Natural killer cell (primary cell): ENCODE data around the gene APPL2. TPM values are rescaled to one million over a fixed set of nuclear protein-coding genes. Genes with fewer than 3 reads are reported as not detected.
"Not testable (repeated sequence)": the region's sequence is repeated elsewhere in the genome, so short reads cannot be mapped to it uniquely, and the experiment has no call there.

Experiments used
- ATAC-seq, 3 donors: fragments of 150-1000 bp in 2 of 3; fragments of 200-7000 bp in 1 of 3; cut with Tn5 transposase; 1 replicate in 1 of 3; 2 replicates in 2 of 3; pipeline ENCODE4 v1.10.0; 2021; ENCODE audit warnings: mild to moderate bottlenecking in 2 of 3, moderate library complexity in 2 of 3
- DNase-seq, 2 donors: peaks; one replicate each; pipeline versions ENCODE4 v3.0.0 to v3.0.0-alpha.2; 2013 to 2021; ENCODE audit warnings: mixed read lengths in 1 of 2
- H3K27ac ChIP-seq: one replicate; pipeline ENCODE4 v1.5.1; 2013; ENCODE audit warnings: mild to moderate bottlenecking, low read length
- H3K27me3 ChIP-seq: one replicate; pipeline ENCODE4 v1.6.1; 2013; ENCODE audit warnings: low read length; ENCODE audit not compliant: control insufficient read depth, insufficient read depth
- H3K36me3 ChIP-seq: one replicate; pipeline ENCODE4 v1.6.1; 2013; ENCODE audit warnings: low read length; ENCODE audit not compliant: control insufficient read depth, insufficient read depth
- H3K4me1 ChIP-seq: one replicate; pipeline ENCODE4 v1.6.1; 2013; ENCODE audit warnings: low read length; ENCODE audit not compliant: control insufficient read depth, insufficient read depth
- H3K4me3 ChIP-seq: one replicate; pipeline ENCODE4 v1.5.1; 2013; ENCODE audit warnings: low read length
- H3K9me3 ChIP-seq: one replicate; pipeline ENCODE4 v1.6.1; 2013; ENCODE audit warnings: low read length; ENCODE audit not compliant: control insufficient read depth, insufficient read depth
- H3K27ac Mint-ChIP-seq, 2 donors: one replicate each; pipeline ENCODE4 v1.8.0; 2022; ENCODE audit warnings: mild to moderate bottlenecking in 2 of 2, mixed read lengths in 2 of 2, moderate library complexity in 1 of 2
- H3K27me3 Mint-ChIP-seq, 2 donors: one replicate each; pipeline ENCODE4 v1.8.0; 2022; ENCODE audit warnings: low read depth in 2 of 2, mixed read lengths in 2 of 2
- H3K36me3 Mint-ChIP-seq: one replicate; pipeline ENCODE4 v1.8.0; 2022; ENCODE audit warnings: mixed read lengths
- H3K4me1 Mint-ChIP-seq, 2 donors: one replicate each; pipeline ENCODE4 v1.8.0; 2022; ENCODE audit warnings: mixed read lengths in 2 of 2
- H3K4me3 Mint-ChIP-seq: one replicate; pipeline ENCODE4 v1.8.0; 2022; ENCODE audit warnings: mild to moderate bottlenecking, moderate library complexity, mixed read lengths
- H3K9me3 Mint-ChIP-seq, 2 donors: one replicate each; pipeline ENCODE4 v1.8.0; 2022; ENCODE audit warnings: mixed read lengths in 2 of 2
- WGBS: methylation state at CpG from one replicate; pipeline ENCODE4 v1.1.7; 2013; ENCODE audit warnings: missing lambda C conversion rate; ENCODE audit not compliant: insufficient coverage; 5-methylcytosine and 5-hydroxymethylcytosine counted together
- intact Hi-C: fragments of 100-400 bp; cut with micrococcal nuclease; formaldehyde crosslinking; loops from one replicate; pipeline ENCODE4 v1.14.2; 2022
- total RNA-seq, 4 donors: library from RNA; stranded (reverse); fragments of 120-200 nt in 1 of 4; gene quantifications; one replicate each; pipeline versions ENCODE4 v1.2.3 to v1.2.4, GENCODE V29; 2013 to 2022
- TF ChIP-seq, protein P1 (sequence below): fragments of 200-600 bp; IDR thresholded peaks from one replicate; pipeline ENCODE4 v1.8.0; 2022; ENCODE audit warnings: antibody characterized with exemption

APPL2 gene
- total RNA-seq, 3 donors from 2014 or later (not counting 1 experiment from before 2014, with no cell fraction given), result 56.0 to 65.9 (median 64.2) TPM

- peaks cover 0 to 7% of the 10 kb centered on the region in 2 donors for H3K27me3 Mint-ChIP-seq
- H3K27me3 ChIP-seq, result no peaks in the 10 kb centered on the region
- no peaks in the 10 kb centered on the region for H3K36me3 ChIP-seq
- H3K4me1 Mint-ChIP-seq, result peaks cover 0 to 5% of the 10 kb centered on the region in 2 donors
- intact Hi-C loops, result no loop called here
- H3K27ac ChIP-seq, result no peak overlapping the region
- DNase-seq (no peak), ATAC-seq (no peak)
- H3K9me3 Mint-ChIP-seq, result no peaks in the 10 kb centered on the region
- H3K36me3 Mint-ChIP-seq, result no peaks in the 10 kb centered on the region
- 30% methylated on average over 2 of the region's 2 CpGs for WGBS
- TF ChIP-seq, protein P1, sequence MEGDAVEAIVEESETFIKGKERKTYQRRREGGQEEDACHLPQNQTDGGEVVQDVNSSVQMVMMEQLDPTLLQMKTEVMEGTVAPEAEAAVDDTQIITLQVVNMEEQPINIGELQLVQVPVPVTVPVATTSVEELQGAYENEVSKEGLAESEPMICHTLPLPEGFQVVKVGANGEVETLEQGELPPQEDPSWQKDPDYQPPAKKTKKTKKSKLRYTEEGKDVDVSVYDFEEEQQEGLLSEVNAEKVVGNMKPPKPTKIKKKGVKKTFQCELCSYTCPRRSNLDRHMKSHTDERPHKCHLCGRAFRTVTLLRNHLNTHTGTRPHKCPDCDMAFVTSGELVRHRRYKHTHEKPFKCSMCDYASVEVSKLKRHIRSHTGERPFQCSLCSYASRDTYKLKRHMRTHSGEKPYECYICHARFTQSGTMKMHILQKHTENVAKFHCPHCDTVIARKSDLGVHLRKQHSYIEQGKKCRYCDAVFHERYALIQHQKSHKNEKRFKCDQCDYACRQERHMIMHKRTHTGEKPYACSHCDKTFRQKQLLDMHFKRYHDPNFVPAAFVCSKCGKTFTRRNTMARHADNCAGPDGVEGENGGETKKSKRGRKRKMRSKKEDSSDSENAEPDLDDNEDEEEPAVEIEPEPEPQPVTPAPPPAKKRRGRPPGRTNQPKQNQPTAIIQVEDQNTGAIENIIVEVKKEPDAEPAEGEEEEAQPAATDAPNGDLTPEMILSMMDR, result no peak
- no peaks in the 10 kb centered on the region for H3K4me1 ChIP-seq
- H3K4me3 Mint-ChIP-seq, result no peak overlapping the region
- H3K27ac Mint-ChIP-seq, result no peak overlapping the region
- H3K9me3 ChIP-seq, result no peaks in the 10 kb centered on the region
- no peak overlapping the region for H3K4me3 ChIP-seq
These were observed 20.0 kb upstream of the APPL2 start for GRCh38 chr12:105256011-105256410.

- Histone ChIP-seq H3K27me3 (no peaks in the 10 kb centered on the region), H3K4me1 (no peaks in the 10 kb centered on the region), H3K9me3 (no peaks in the 10 kb centered on the region), H3K36me3 (no peaks in the 10 kb centered on the region), H3K4me3 (no peak overlapping the region), H3K27ac (no peak overlapping the region)
- H3K4me3 Mint-ChIP-seq, result no peak overlapping the region
- TF ChIP-seq, protein P1, result no peak
- WGBS, result 88% methylated on average over 2 of the region's 3 CpGs
- intact Hi-C loops, result no loop called here
- H3K9me3 Mint-ChIP-seq, result no peaks in the 10 kb centered on the region
- peaks cover 0 to 3% of the 10 kb centered on the region in 2 donors for H3K27me3 Mint-ChIP-seq
- ATAC-seq (no peak), DNase-seq (no peak)
- H3K4me1 Mint-ChIP-seq, result peaks cover 0 to 5% of the 10 kb centered on the region in 2 donors
- no peak overlapping the region for H3K27ac Mint-ChIP-seq
- H3K36me3 Mint-ChIP-seq, result no peaks in the 10 kb centered on the region
These were observed 18.0 kb upstream of the APPL2 start for GRCh38 chr12:105253866-105254513.

- TF ChIP-seq, protein P1, result no peak
- Mint-ChIP-seq H3K36me3 (no peaks in the 10 kb centered on the region), H3K27me3 (peaks cover 0 to 3% of the 10 kb centered on the region in 2 donors), H3K4me1 (peaks cover 0 to 5% of the 10 kb centered on the region in 2 donors), H3K9me3 (no peaks in the 10 kb centered on the region), H3K27ac (no peak overlapping the region), H3K4me3 (no peak overlapping the region)
- intact Hi-C loops, result no loop called here
- WGBS, result 97% methylated on average over 5 of the region's 5 CpGs
- no peak for DNase-seq
- Histone ChIP-seq H3K27ac (no peak overlapping the region), H3K9me3 (no peaks in the 10 kb centered on the region), H3K27me3 (no peaks in the 10 kb centered on the region), H3K4me3 (no peak overlapping the region), H3K36me3 (no peaks in the 10 kb centered on the region), H3K4me1 (no peaks in the 10 kb centered on the region)
- ATAC-seq, result no peak
These were observed 16.9 kb upstream of the APPL2 start for GRCh38 chr12:105252901-105253300.

DNA sequence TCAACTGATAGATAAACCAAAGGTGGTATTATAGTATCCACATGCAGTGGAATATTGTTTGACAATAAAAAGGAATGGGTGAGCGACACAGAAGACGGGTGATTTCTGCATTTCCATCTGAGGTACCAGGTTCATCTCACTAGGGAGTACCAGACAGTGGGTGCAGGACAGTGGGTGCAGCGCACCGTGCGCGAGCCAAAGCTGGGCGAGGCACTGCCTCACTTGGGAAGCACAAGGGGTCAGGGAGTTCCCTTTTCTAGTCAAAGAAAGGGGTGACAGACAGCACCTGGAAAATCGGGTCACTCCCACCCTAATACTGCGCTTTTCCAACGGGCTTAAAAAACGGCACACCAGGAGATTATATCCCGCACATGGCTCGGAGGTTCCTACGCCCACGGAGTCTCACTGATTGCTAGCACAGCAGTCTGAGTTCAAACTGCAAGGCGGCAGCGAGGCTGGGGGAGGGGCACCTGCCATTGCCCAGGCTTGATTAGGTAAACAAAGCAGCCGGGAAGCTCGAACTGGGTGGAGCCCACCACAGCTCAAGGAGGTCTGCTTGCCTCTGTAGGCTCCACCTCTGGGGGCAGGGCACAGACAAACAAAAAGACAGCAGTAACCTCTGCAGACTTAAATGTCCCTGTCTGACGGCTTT lies 9.9 kb upstream of the APPL2 start:
- ATAC-seq, H3K9me3 ChIP-seq, H3K27me3 Mint-ChIP-seq, H3K36me3 ChIP-seq, H3K4me3 ChIP-seq, H3K27ac ChIP-seq, H3K4me1 Mint-ChIP-seq, H3K27me3 ChIP-seq, H3K27ac Mint-ChIP-seq, H3K36me3 Mint-ChIP-seq, intact Hi-C loops, DNase-seq, H3K4me1 ChIP-seq, H3K4me3 Mint-ChIP-seq, H3K9me3 Mint-ChIP-seq: not testable (repeated sequence)
- WGBS, result 92% methylated on average over 16 of the region's 20 CpGs
